ENCODE measurements around the gene ZNF624.

DNA sequence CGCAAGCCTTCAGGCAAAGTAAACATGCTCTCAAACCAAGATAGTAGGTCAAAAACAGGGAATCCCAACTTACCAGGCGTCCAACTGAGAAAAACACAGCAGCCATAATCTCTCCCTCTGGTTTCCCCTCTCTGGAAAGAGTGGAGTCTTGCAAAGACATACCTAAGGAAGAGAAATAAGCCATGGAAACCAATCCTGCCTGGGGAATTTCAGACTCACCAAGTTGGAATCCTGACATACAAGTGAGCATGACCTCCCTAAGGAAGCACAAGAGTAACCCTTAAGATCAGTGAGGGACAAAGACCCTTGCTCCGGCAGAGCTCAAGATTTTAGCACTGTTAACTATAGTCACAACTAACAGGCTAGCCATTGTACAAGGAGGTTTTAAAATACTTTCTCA lies 4.1 kb downstream of the ZNF624 start:
- no peak for TF ChIP-seq FOXP2 (optimal IDR thresholded peaks at IDR 0.05; ENCODE audit: borderline replicate concordance, extremely low read depth, extremely low read length, insufficient read depth)
- TF ChIP-seq, protein P1, sequence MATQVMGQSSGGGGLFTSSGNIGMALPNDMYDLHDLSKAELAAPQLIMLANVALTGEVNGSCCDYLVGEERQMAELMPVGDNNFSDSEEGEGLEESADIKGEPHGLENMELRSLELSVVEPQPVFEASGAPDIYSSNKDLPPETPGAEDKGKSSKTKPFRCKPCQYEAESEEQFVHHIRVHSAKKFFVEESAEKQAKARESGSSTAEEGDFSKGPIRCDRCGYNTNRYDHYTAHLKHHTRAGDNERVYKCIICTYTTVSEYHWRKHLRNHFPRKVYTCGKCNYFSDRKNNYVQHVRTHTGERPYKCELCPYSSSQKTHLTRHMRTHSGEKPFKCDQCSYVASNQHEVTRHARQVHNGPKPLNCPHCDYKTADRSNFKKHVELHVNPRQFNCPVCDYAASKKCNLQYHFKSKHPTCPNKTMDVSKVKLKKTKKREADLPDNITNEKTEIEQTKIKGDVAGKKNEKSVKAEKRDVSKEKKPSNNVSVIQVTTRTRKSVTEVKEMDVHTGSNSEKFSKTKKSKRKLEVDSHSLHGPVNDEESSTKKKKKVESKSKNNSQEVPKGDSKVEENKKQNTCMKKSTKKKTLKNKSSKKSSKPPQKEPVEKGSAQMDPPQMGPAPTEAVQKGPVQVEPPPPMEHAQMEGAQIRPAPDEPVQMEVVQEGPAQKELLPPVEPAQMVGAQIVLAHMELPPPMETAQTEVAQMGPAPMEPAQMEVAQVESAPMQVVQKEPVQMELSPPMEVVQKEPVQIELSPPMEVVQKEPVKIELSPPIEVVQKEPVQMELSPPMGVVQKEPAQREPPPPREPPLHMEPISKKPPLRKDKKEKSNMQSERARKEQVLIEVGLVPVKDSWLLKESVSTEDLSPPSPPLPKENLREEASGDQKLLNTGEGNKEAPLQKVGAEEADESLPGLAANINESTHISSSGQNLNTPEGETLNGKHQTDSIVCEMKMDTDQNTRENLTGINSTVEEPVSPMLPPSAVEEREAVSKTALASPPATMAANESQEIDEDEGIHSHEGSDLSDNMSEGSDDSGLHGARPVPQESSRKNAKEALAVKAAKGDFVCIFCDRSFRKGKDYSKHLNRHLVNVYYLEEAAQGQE (IDR thresholded peaks at IDR 0.05; ENCODE audit: insufficient read depth in 1 of 2, low read depth in 2 of 2, low read length in 2 of 2), result no peak
- TF ChIP-seq SIN3A (IDR thresholded peaks at IDR 0.05; ENCODE audit: borderline replicate concordance, insufficient read depth, low read length), result no peak
- no peak for TF ChIP-seq POLR2AphosphoS5 (IDR thresholded peaks at IDR 0.05; ENCODE audit: low read depth, low read length)

All from PFSK-1 (cell line).